SU-DHL-6 (cell line): ENCODE measurements around the gene ZNF823.

ENCODE experiments used
- EZH2phosphoT487 ChIP-seq: fragments of 200-600 bp; sonication (generic), shearing (Covaris generic); conservative IDR thresholded peaks from 2 replicates; pipeline ENCODE4 v1.6.1; 2018; ENCODE audit warnings: mild to moderate bottlenecking, antibody characterized with exemption, low read length, moderate library complexity, mixed read lengths
- TF ChIP-seq, protein P1 (sequence below): fragments of 200-600 bp; sonication (generic); IDR thresholded peaks from one replicate; pipeline ENCODE4 v1.5.1; 2017; ENCODE audit warnings: antibody characterized with exemption, mild to moderate bottlenecking, low read length, moderate library complexity; ENCODE audit not compliant: insufficient read depth, poor library complexity, severe bottlenecking

DNA sequence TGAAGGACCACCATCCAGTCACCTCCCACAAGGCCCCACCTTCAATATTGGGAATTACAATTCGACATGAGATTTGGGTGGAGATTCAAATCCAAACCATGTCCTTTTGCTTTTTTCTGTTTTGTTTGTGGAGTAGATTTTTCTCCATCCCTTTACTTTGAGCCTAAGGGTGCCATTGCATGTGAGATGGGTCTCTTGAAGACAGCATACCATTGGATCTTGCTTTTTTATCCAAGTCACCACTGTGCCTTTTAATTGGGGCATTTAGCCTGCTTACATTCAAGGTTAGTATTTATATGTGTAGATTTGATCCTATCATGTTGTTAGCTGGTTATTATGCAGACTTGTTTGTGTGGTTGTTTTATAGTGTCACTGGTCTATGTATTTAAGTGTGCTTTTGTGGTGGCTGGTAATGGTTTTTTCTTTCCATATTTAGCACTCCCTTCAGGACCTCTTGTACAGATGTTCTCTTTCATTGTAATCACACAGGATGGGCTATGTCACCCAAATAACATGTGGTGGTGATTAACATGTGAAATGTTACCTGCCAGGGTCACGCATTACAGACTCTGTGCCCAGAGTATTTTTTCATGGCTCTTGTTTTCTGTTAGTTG lies 58.0 kb downstream of the ZNF823 start:
- TF ChIP-seq, protein P1, sequence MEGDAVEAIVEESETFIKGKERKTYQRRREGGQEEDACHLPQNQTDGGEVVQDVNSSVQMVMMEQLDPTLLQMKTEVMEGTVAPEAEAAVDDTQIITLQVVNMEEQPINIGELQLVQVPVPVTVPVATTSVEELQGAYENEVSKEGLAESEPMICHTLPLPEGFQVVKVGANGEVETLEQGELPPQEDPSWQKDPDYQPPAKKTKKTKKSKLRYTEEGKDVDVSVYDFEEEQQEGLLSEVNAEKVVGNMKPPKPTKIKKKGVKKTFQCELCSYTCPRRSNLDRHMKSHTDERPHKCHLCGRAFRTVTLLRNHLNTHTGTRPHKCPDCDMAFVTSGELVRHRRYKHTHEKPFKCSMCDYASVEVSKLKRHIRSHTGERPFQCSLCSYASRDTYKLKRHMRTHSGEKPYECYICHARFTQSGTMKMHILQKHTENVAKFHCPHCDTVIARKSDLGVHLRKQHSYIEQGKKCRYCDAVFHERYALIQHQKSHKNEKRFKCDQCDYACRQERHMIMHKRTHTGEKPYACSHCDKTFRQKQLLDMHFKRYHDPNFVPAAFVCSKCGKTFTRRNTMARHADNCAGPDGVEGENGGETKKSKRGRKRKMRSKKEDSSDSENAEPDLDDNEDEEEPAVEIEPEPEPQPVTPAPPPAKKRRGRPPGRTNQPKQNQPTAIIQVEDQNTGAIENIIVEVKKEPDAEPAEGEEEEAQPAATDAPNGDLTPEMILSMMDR: no peak
- no peak for TF ChIP-seq EZH2phosphoT487
